ENCODE data around the gene TPPP.

TPPP gene

DNA sequence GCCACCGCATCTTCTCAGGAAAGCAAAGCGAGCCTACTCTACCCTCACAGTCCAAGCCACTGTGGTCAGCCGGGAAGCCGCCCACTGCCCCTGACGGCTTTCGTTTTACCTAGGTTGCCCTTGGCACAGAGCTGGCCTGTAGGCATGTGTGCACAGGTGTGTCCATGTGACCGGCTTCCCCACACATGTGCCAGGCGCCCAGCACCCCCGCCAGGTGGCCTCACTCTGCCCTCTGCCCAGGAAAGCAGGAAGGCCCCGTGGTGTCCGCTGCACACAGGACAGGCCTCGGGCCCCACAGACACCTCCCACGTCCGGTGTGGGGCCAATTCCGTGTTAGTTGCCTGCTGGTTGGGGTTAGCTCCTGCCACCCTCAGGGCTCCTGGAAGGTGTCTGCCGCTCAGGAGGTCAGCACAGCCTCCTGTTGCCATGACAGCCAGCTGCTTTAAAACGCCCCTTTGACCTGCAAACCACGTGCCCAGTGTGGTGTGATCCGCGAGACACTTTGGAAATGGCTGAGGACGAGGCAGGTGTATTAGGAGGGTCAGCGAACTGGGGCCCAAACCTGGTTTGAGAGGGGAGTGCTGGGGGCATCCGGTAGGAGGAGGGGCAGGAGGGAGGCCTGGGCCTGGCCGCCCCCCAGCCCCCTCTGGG, 28.7 kb downstream of the TPPP start:
- no peak for DNase-seq

DNA sequence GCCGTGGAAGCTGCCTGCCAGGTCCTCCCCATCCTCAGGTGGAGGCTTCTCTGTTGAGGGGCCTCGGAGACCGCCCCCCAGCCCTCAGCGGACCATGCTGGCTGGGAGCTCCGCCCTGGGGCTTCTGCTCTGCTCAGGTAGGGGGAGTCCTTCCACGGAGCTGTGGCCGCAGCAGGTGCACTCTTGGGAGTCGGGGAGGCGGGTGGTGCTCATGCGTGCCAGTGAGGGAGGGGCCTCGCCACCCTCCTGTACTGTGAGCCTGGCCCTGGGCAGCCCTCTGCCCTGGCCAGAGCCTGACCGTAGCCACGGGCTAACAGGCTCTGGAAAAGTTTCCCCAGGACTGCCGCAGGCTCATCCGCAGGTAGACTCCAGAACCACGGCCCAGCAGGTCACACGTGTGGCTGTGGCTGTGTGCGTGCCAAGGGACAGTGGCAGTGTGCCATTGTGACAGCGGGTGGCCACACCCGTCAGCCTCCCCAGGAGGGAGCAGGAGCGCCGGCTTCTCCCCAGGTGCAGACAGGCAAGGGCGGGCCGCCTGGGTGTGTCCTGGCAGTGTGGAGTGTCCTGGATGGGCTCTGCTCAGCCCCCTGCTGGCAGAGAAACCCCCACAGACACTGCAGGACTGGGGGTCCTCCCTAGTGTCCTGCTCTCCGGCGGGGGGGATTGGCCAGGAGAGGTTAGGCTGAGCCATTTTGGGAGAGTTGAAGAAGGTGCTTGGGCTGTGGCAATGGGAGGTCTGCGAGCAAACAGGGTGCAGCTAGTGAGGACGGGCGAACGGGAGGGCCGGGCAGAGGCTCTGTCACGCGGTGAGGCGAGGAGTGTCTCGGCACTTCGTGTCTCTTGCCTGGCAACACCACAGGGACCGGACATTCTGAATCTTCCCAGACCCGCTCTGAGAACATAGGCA, 29.5 kb downstream of the TPPP start:
- DNase-seq: no peak

DNA sequence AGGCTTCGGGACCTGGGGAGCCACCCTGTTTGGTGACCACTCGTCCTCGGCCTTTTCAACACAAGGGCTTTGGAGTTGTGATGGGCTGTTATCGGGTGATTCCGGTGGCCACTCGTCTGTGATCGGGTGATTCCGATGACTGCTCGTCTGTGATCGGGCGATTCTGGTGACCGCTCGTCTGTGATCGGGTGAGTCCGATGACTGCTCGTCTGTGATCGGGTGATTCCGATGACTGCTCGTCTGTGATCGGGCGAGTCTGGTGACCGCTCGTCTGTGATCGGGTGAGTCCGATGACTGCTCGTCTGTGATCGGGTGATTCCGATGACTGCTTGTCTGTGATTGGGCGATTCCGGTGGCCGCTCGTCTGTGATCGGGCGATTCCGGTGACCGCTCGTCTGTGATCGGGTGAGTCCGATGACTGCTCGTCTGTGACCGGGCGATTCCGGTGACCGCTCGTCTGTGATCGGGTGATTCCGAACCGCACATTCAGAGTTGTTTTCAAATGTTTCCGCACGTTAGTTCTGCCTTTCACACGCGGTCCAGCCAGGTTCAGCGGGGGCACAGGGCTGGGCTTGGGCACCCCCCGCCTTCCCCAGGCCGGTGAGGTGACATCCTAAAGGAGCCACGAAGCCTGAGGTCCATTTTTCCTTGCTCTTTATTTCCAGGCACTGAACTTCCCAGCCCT, 30.3 kb downstream of the TPPP start:
- no peak for DNase-seq

DNA sequence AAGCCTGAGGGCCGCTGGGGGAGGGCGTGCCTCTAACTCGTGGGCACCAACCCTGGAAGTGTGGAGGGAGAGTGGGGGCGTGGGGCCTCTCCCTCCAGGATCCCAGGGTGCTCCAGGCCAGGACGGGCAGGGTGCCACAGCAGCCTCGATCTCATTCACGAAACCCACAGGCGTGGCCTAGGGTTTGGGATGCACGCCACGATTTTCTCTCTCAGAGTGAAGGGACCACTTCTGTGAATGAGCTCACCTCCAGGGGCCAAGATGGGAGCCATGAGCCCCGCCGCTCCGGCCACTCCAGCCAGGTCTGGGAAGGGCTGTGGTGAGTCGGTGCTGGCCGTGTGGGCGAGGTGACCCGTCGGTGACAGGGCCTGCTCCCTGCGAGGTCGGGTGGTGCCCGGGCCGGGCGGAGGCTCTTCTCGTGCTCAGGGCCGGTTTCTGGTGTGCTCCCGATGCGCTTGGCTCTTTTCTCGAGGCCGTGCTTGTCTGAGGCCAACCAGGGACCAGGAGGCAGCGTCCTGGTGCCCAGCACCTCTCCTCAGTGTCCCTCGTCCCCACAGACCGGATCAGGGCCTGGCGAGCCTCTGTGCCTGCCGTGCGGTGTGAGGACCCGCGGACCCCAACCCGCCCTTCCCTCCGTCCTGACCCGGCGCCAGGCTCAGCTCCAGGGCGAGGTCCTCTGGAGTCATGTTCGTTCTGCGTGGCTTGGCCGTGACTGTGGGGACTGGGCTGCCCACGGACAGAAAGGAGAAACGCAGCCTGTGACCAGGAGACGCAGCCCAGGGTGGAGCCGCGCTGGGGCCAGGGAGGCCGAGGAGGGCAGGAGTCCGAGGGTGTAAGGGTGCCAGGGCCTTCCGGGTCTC, 31.0 kb downstream of the TPPP start:
- DNase-seq: no peak

DNA sequence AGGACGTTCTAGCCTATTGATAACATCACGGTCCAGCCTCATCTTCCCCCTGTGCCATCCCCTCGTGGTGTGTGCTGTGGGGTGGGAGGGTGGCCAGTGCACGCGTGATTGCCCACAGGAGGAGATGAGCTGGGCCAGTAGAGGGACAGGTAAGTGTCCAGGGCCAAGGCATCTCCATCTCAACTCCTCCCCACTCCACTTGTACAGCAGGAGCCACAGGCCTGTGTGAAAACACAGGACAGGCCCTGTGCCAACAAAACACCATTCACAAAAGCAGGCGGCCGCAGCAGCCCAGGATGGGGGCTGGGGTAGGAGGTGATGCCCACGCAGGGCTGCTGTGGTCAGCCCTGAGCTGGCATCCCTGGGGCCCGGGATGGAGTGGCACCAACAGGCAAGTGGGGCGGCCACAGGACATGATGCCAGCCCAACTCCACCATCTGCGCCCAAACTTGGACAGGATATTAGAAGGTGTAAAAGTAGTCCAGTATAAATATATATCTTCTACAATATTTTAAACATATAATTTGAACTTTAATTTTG, 32.6 kb downstream of the TPPP start:
- DNase-seq: no peak

DNA sequence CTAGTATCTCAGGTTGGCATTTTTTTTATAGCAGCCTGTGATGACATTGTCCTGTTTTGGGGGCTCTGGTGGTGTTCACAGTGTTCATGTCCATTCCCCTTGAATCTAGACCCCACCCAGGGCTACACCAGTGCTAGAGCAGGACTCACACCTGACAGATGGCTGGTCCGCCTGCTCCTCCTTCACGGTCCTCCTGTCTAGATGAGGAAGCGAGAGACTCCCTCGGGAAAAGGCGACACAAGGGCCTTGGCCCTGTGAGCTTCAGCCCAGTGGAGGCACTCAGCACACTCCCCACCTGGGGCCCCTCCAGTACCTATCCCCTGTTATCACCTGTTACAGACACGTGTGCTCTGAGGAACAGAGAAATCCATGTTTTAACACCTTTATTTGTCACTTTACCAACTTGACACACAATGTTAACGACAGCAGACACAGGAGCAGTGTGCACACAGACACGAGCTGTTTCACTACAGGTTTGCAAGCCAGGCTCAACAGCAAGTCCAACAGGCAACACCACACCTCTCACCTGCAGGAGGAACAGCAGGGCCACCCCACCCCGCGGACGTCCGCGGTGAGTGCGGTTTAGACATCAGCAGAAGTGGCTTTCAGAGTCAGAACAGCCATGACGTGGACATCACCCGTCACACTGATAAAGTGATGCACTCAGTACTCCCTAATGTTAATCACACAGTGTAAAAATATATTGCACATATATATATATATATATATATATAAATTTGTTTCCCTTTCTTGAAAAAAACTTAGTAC, 33.5 kb downstream of the TPPP start:
- DNase-seq: no peak

DNA sequence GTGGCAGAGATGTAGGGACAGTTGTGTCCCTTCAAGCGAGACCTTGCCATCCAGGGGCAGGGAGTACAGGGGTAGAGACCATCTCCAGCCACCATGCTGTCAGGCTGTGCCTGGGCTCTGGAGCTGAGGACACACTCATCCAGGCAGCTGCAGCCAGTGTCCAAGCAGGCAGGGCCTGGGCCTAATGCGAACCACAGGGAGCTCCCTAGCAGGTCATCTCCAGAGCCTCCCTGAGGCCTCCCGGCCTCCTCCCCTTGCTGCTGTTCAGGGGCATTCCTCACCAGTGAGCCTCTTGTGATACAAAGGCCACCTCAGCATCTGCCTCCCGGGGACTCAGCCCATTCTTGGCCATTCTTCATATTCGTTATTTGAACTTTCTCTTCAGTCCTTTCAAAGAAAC, 35.0 kb downstream of the TPPP start:
- no peak for DNase-seq

DNA sequence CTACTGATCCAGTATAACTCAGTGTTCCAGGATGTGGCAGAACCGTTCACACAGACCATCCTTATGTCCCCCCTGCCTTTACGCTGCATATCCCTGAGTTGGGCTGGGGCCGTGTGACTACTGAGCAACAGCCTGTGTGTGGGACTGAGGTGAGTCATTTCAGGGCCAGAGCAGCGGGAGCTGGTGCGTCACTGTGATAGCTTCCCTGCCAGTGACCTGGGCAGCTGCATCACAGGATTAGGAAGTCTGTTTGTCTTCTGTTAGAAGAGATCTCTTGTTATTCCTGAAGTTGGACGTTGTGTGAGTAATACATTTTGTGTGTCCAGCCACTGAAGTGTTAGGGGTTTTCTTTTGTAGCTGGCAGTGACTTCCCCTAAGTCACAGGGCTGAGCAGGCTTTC, 35.6 kb downstream of the TPPP start:
- no peak for DNase-seq

DNA sequence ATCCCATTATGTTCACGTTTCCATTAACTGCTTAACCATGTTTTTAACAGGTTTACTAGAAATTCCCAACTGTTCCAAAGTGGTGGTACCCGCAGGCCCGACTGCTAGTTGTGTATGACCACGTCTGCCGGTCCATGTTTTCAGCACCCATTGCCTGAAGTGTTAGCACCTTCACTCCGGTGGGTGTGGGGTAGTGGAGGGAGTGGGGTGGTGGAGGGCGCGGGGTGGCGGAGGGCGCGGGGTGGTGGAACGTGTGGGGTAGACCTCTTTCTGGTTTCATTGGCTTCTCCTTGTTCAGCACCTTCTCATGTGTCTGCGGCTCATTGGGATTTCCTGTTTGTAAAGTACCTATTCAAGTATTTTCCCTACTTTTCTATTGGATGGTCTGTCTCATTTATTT, 37.7 kb downstream of the TPPP start:
- no peak for DNase-seq

DNA sequence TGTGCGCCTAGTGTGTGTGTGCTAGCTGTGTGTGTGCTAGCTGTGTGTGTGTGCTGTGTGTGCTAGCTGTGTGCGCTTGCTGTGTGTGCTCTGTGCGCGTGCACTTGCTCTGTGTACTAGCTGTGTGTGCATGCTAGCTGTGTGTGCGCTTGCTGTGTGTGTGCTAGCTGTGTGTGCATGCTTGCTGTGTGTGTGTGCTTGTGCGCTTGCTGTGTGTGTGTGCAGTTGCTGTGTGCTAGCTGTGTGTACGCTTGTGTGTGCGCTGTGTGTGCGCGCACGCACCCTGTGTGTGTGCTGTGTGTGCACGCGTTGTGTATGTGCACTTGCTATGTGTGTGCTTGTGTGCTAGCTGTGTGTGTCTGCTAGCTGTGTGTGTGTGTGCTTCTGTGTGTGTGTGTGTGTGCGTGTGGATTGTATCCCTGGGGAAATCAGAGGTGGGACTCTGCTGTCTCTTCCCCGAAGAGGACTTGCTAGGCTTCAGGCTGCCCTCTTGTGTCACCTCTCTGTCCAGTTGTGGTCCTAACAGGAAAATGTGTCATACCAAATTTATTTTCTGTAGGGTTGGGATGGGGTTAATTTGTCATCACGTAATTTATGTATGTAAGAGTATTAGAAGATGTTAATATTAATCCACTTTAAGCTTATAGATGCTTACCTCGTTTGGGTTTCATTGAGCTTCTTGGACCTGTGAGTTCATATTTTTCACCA, 38.9 kb downstream of the TPPP start:
- no peak for DNase-seq

DNA sequence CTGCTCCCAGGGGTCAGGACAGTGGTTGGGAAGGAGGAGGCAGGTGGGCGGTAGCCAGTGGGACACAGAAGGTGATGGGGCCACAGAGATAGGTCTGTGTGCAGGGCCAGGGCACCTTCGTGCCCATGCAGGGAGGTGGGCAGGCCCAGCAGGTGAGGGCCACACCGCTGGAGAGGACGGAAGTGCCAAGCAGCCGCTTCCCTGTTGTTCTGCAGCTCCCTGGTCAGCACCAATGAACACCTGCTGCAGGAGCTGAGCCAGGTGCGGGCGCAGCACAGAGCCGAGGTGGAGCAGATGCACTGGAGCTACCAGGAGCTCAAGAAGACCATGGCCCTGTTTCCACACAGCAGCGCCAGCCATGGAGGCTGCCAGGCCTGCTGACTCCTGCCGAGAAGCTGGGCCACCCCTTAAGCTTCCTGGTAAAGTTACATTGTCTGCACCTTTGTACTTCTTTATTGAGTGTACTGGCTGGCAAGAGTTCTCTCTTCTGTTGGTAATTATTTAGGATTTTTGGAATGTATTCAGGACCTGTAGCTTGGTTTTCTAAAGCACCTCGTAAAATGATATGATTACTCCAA, 40.3 kb downstream of the TPPP start:
- DNase-seq: no peak

DNA sequence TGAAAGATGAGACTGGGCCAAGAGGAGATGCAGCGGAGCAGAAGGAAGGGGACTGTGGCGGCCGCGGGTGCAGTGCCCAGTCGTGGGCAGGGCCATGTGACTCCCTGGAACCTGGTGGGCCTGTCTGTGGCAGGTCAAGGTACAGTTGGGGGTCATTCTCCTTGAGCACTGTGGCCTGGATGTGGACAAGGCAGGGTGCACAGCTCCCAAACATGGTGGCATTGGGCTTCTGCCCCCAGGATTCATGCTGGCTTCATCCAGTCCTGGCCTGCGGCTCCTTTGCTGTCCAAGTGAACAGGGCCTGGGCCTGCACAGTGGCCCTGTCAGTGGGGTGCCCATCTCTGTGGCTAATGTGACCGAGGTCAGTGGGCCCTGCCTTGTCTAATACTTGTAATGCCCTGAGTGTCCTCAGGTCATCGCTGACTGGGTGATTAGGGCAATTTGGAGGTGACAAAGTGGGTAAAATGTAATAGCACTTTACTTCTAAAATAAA, 41.1 kb downstream of the TPPP start:
- DNase-seq: no peak

DNA sequence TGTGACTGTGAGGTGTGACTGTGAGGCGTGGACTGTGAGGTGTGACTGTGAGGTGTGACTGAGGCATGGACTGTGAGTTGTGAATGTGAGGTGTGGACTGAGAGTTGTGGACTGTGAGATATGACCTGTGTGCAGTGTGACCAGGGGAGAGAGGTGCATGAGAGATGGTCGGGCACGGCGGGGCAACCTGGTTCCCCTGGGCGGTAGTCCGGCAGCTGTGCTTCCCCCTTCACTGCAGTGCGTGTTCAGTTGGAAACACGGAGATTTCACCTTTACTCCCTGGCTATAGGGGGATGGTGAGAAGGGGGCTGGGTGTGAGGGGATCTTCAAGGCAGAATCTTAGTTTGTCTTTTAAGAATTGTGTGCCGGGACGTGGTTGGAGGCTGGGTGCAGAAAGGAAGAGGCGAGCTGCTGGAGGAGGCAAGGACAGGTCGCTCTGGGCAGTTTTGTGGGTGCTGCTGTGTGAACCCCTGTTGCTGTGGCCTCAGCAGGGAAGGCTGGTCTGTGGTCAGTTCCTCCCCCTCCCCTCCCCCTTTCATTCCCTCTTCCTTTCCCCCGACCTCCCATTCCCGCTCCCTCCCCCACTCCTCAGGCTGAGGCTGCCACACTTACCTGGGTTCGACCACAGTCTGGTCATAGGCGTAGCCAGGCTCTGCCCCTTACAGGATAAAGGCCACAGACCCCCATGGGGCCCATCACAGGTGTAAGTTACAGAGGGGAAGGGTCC, 41.7 kb downstream of the TPPP start:
- no peak for DNase-seq

DNA sequence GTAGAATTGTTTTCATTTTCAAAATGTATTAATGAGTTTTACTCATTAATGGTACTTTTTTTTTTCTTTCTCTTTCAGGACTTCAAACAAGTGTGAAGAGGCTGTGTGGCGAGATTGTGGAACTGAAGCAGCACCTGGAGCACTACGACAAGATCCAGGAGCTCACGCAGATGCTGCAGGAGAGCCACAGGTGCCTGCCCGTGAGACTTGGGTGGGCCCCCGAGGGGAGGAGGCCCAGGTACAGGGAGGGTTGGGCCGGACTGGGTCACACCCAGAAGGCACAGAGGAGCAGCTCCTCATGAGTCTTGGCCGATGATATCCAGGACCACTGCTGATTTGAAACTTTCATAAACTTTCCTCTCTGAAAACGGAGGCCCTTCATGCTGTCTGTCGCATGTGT, 45.4 kb downstream of the TPPP start:
- no peak for DNase-seq

DNA sequence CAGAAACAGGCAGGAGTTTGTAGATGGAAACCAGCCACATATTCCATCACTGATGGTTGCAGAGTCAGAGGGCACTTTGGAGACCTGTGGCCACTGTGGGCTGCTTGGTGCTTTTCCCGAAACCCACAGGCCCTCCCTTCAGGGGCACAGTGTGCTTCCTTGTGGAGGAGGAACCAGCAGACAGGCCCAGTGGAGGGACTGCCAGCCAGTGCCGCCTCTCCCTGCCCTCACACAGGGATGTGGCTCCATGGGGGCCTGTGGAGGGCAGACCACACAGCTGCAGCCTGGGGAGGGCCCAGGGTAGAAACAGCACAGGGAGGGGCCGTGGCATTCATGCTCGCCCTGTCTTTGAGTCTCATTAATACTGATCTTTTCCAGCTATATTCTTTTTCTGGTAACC, 45.8 kb downstream of the TPPP start:
- no peak for DNase-seq

DNA sequence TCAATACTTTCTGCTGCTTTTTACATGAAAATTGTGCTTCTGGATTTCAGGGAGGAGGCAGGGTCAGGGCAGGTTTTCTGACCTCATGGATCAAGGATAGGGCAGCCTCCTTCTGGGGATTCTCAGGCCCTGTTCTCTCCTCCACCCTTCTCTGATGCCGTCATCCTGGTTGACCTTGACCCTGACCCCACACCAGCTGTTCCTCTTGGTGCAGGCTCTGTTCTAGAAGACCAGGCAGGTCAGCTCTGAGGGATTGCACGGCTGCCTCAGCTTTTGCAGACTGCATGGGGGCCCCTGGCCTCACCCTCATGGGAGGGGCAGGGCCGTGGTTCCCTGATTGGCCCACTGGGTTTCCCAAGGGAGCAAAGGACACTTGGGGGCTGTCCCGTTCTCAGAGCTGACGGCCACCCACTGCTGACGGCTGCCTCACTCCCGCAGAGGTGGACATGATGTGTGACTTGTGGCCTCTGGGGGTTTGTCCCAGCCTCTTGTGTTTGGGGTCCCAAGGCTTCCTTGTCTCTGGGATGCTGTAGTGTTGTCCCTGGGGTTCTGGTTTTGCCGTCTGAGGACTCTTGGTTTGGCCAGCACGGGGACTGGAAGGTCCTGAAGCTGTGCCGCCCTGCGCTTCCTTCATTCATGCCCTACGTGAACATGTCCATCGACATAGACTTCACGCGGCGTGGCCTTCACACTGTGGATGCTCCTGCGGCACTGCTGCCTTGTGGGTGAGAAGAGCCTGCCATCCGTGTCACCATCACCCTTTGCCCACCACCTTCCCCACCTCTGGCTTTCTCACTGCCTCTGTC, 46.6 kb downstream of the TPPP start:
- DNase-seq: no peak

DNA sequence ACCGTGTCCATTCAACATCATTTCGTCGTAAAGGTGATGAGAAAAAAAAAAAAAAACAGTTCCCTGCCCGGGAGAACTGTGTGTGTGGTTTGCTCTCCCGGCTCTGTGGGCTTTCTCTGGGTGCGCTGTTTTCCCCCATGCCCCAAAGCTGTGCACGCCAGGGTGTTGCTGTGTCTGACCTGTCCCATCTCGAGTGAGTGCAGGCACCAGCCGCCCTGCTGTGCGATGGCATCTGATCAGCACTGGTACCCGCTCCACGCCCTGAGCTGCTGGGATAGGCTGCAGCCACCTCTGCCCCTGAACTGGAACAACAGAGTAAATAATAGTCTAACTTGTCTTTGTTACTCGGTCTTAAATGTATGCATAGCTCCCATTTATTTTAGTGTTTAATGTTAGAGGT, 47.7 kb downstream of the TPPP start:
- no peak for DNase-seq

DNA sequence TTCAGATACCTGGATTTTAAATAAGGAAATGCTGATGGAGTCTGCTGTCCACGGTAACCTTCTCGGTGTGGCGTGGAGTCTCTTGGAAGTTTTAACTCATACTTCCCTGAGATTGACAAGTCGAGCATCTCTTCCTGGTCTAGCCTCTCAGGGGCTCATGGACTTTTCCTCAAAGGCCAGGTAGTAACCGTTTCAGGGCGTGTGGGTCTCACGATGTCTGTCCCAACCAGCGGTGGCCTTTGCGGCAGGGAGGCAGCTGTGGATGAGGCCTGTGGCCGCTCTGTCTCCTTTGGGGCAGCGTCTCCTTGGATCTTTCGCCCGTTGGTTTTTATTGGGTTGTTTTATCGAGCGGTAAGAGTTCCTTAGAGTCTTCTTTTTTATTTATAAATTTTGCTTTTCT, 48.2 kb downstream of the TPPP start:
- no peak for DNase-seq

DNA sequence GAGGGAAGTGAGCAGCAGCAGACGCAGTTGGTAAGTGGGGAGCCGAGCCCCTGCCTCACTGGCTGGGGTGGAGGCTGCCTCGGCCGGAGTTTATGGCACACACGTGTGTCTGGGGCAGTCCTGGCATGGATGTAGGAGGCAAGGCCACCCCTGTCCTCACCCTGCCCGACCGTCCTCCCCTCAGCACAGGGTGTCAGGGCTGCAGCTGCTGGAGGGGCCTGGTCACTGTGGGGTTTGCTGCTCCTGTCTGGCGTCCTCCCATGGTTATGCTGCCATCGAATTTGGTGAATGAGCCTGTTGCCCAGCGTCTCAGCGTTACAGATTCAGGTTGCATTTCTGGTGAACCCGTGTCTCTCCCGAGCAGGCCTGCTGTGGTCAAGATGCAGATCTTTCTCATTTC, 48.6 kb downstream of the TPPP start:
- no peak for DNase-seq
